GM12874 (cell line): ENCODE results near the gene CBX2.

Experiments used
- TF ChIP-seq, protein P1 (sequence below): IDR thresholded peaks from 2 replicates; pipeline ENCODE4 v1.5.1; 2011; ENCODE audit warnings: low read depth, mild to moderate bottlenecking, control low read depth, low read length, moderate library complexity; ENCODE audit not compliant: insufficient read depth

Gene CBX2

DNA sequence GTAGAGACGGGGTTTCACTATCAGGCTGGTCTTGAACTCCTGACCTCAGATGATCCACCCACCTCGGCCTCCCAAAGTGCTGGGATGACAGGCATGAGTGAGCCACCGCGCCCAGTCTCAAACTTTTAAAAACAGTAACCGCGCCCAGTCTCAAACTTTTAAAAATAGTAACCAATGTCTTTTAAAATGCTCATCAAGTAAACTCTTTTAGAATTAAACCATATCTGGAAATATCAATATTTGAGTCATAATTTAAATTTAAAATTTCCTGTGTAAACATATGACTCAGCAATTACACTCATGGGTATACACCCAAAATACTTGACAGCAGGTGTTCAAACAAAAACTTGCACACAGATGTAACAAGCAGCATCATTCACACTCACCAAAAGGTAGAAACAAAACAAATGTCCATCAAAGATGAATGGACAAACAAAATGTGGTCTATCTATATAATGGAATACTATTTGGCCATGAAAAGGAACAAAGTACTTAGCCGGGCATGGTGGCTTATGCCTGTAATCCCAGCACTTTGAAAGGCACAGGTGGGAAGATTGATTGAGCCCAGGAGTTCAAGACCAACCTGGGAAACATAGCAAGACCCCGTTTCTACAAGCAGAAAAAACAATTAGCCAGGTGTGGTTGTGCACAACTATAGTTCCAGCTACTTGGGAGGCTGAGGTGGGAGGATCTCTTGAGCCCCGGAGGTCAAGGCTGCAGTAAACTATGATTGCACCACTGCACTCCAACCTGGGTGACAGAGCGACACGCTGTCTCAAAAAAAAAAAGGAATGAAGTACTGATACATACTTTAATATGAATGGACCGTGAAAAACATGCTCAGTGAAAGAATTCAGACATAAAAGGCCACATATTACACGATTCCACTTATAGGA, 27.1 kb upstream of the CBX2 start:
- TF ChIP-seq, protein P1, sequence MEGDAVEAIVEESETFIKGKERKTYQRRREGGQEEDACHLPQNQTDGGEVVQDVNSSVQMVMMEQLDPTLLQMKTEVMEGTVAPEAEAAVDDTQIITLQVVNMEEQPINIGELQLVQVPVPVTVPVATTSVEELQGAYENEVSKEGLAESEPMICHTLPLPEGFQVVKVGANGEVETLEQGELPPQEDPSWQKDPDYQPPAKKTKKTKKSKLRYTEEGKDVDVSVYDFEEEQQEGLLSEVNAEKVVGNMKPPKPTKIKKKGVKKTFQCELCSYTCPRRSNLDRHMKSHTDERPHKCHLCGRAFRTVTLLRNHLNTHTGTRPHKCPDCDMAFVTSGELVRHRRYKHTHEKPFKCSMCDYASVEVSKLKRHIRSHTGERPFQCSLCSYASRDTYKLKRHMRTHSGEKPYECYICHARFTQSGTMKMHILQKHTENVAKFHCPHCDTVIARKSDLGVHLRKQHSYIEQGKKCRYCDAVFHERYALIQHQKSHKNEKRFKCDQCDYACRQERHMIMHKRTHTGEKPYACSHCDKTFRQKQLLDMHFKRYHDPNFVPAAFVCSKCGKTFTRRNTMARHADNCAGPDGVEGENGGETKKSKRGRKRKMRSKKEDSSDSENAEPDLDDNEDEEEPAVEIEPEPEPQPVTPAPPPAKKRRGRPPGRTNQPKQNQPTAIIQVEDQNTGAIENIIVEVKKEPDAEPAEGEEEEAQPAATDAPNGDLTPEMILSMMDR = no peak

DNA sequence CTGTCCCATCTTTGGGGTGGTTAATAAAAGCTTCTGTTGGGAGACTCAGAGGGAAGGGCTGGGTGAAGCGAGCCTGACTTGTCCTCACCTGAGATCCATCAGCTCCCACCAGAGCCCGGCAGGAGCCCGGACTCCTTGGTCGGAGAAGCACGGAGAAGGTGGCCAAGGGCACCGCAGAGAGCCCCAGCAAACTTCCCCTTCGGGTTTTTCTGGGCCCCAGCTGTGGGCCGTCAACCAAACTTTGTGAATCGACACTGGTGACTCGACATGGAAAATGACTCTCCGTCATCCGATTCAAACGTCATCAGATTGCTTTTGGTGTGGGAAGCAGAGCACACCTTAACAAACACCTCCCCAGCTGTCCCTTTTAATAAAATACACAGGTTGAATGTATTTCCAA, 25.8 kb upstream of the CBX2 start:
- TF ChIP-seq, protein P1 = no peak

DNA sequence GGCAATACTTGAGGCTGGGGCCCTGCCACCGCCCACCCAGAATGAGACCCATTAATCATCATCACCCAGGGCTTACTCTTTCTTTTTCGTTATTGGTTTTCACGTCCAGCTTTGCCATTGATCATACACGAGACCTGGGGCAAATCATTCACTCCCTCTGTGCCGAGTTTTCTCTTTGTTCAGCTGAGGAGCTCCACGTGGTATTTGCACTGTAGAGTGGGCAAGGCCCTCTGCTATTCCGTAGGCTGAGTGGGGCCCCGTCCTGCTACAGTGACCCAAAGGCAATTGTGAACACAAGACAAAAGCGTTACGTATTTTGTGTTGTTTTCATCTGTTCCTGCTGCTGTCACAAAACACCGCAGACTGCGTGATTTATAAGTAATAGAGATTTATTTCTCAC, 23.6 kb upstream of the CBX2 start:
- TF ChIP-seq, protein P1 = no peak

DNA sequence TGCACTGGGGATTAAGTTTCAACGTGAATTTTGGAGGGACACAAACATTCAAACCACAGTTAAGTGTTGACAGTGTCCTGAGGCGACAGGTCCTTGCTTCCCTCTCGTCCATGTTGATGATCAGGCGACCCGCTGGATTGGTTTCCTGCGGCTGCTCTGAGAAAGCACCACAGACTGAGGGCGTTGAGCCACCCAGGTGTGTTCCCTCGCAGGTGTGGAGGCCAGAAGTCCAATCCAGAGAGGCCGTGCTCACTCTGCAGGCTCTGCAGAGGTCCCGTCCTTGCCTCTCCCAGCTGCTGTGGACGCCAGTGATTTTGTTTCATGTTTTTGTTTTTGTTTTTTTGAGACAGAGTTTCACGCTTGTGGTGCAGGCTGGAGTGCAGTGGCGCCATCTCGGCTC, 22.4 kb upstream of the CBX2 start:
- TF ChIP-seq, protein P1 = no peak

DNA sequence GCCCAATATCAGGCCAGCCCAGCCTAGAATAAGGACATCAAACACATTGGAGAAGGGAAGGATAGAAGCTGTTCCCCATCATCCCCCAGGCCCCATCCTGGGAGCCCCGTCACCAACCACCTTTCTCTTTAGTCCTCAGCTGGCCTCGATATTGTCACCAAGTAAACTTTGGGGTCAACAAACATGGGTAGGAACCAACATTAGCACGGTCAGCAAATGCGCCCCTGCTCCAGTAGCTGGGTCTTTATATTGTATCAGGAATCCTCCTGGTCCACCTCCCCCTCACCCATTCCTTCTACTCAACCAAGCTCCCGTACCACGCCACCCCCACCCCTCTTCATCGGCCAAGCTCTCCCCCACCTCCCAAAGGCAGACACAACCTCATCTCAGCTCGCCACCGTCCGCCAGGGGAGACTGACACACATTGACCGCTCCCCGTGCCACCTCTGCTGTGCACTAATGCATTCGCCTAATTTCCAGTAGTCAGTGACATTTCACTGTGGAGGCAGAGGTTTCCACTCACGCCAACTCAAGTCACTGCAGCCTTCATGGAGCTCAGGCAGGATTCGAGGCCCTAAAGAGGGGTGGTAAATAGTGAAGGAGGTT, 20.7 kb upstream of the CBX2 start:
- TF ChIP-seq, protein P1 = no peak

DNA sequence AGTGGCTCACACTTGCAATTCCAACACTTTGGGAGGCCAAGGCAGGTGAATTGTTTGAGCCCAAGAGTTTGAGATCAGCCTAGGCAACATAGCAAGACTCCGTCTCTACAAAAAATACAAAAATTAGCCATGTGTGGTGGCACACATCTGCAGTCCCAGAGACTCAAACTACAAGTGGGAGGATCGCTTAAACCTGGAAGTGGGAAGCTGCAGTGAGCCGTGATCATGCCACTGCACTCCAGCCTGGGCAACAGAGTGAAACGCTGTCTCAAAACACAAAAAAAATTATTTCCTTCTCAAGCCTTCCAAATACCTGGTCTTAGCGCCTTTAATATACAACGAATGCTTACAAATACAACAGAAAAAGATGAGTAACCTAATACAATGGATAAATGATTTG, 19.7 kb upstream of the CBX2 start:
- TF ChIP-seq, protein P1 = no peak

DNA sequence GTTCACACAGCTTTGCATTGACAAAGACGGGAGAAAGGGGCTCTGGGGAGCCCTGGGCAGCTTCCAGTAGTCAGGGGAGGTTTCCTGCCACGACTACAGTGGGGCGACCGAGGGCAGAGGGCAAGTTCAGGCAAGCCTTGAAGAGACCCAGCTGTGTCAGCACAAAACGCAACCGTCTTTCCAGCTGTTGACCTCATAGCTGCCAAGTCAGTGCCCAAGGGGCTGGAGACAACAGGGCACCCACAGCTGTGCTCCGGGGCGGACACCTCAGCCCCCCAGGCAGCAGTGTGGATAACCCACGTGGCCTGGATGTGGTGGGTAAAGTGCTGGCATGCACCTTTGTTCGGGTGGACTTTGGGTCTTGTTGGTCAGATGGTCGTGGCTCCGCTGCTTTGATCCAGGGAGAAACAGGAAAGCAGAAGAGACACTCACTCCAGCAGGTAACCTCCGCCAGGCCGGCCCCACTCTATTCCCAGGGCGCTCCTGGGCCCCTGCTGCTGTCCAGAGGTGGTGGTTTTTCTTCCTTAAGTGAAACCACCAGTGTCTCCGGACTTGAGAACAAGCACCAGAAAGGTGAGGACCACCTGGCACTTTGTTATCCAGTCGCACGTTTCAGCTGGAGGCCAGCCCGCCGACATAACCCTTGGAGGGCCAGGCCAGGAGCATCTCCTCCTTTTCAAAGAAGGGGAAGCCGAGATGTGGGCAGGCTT, 17.6 kb upstream of the CBX2 start:
- TF ChIP-seq, protein P1 = no peak
